SK-N-MC (cell line): ENCODE results near the gene LUZP2.

Experiments
- EZH2 ChIP-seq: fragments of 200-600 bp; sonication (generic); IDR thresholded peaks from one replicate; pipeline ENCODE4 v1.6.1; 2017; ENCODE audit warnings: antibody characterized with exemption
- POLR2AphosphoS5 ChIP-seq: IDR thresholded peaks from 2 replicates; pipeline ENCODE4 v1.6.1; 2012; ENCODE audit warnings: mild to moderate bottlenecking, low read depth, low read length, borderline replicate concordance

GRCh38 chr11:24705474-24705873 lies 208.6 kb downstream of the LUZP2 start:
- TF ChIP-seq POLR2AphosphoS5 (no peak), EZH2 (no peak)
